Thoracic aorta (tissue), 2 donors: ENCODE data around the gene SPAG16. TPM values are rescaled to one million over a fixed set of nuclear protein-coding genes. Genes with fewer than 3 reads are reported as not detected.

Experiments used
- ATAC-seq: fragments of 150-250 bp; one replicate; pipeline ENCODE4 v1.8.0; 2017; ENCODE audit warnings: low read depth; ENCODE audit not compliant: insufficient number of reproducible peaks, low FRiP score
- DNase-seq: peaks from one replicate; pipeline ENCODE4 v3.0.0-alpha.2; 2020; ENCODE audit warnings: low spot score
- H3K27ac ChIP-seq, 2 donors: fragments of 200-600 bp; sonication (generic); 1 replicate in 1 of 2; 2 replicates in 1 of 2; pipeline ENCODE4 v1.5.1; 2016; ENCODE audit warnings: mild to moderate bottlenecking in 2 of 2, moderate library complexity in 2 of 2
- H3K27me3 ChIP-seq: fragments of 200-600 bp; sonication (generic); replicated peaks from 2 replicates; pipeline ENCODE4 v1.6.0; 2016; ENCODE audit warnings: mild to moderate bottlenecking; ENCODE audit not compliant: insufficient read depth
- H3K36me3 ChIP-seq: fragments of 200-600 bp; sonication (generic); one replicate; pipeline ENCODE4 v1.5.1; 2016
- H3K4me1 ChIP-seq, 2 donors: fragments of 200-600 bp; sonication (generic); 1 replicate in 1 of 2; 2 replicates in 1 of 2; pipeline versions ENCODE4 v1.5.1 to v1.6.0; 2016; ENCODE audit warnings: low read depth in 2 of 2, mild to moderate bottlenecking in 1 of 2; ENCODE audit not compliant: control insufficient read depth in 1 of 2
- H3K4me3 ChIP-seq: fragments of 200-600 bp; sonication (generic); 2 replicates; pipeline ENCODE4 v1.5.1; 2016; ENCODE audit warnings: mild to moderate bottlenecking
- H3K9me3 ChIP-seq: fragments of 200-600 bp; sonication (generic); 2 replicates; pipeline ENCODE4 v1.5.1; 2016
- total RNA-seq, 2 donors: library from RNA; depleted of rRNA; stranded (reverse); fragments of >200 nt; gene quantifications; one replicate each; pipeline versions ENCODE4 v1.1.0 to v1.2.3, GENCODE V29; 2016
- TF ChIP-seq, protein P1 (sequence below): fragments of 200-600 bp; sonication (generic); IDR thresholded peaks from one replicate; pipeline ENCODE4 v1.5.1; 2019; ENCODE audit warnings: antibody characterized with exemption

The SPAG16 gene
- total RNA-seq, 2 donors from 2014 or later = 7.4 to 26.3 TPM

DNA sequence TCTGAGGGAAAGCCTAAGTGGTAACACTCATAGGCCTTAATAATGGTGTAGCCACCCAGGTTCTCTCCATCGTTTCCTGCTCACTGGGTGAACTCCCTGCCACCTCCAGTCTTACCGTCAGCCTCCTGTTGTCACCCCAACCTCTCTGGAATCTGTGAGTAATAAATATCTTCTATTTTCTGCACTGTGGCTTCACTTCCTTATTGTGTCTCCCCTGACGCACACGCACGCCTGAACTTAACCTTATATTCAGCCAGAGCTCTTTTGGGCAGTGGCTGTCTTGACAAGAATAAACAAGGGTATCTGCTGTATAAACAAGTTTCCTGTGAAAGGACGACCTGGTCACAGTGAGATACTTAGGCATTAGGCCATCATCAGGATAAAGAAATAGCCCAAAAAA is 467.2 kb downstream of the SPAG16 start:
- H3K36me3 ChIP-seq = no peaks in the 10 kb centered on the region
- no peaks in the 10 kb centered on the region for H3K27me3 ChIP-seq
- no peak overlapping the region for H3K27ac ChIP-seq
- no peaks in the 10 kb centered on the region for H3K9me3 ChIP-seq
- no peak for DNase-seq
- H3K4me3 ChIP-seq = no peak overlapping the region
- H3K4me1 ChIP-seq = no peaks in the 10 kb centered on the region
- TF ChIP-seq, protein P1, sequence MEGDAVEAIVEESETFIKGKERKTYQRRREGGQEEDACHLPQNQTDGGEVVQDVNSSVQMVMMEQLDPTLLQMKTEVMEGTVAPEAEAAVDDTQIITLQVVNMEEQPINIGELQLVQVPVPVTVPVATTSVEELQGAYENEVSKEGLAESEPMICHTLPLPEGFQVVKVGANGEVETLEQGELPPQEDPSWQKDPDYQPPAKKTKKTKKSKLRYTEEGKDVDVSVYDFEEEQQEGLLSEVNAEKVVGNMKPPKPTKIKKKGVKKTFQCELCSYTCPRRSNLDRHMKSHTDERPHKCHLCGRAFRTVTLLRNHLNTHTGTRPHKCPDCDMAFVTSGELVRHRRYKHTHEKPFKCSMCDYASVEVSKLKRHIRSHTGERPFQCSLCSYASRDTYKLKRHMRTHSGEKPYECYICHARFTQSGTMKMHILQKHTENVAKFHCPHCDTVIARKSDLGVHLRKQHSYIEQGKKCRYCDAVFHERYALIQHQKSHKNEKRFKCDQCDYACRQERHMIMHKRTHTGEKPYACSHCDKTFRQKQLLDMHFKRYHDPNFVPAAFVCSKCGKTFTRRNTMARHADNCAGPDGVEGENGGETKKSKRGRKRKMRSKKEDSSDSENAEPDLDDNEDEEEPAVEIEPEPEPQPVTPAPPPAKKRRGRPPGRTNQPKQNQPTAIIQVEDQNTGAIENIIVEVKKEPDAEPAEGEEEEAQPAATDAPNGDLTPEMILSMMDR = no peak
- ATAC-seq = no peak

DNA sequence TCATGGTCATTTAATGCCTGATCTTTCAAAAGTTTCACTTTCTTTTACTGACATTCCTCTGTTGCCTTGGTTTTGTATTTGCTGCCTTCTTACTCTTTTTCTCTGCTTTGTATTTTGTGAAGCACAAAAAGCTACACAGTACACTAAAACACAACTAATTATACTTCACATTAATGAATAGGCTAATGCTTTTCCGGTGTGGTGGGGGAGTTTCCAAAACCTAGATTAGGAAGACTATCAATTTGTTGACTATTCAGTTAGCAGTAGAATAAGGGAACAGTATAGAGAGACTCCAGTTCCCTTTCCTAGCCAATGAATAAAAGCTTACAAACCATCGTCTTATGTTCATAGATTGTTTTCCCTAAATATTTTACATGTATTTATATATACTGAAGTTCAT is 468.3 kb downstream of the SPAG16 start:
- Histone ChIP-seq H3K4me1 (no peaks in the 10 kb centered on the region), H3K9me3 (no peaks in the 10 kb centered on the region), H3K4me3 (no peak overlapping the region), H3K27ac (no peak overlapping the region), H3K36me3 (no peaks in the 10 kb centered on the region), H3K27me3 (no peaks in the 10 kb centered on the region)
- DNase-seq (no peak), ATAC-seq (no peak)
- TF ChIP-seq, protein P1 = no peak

DNA sequence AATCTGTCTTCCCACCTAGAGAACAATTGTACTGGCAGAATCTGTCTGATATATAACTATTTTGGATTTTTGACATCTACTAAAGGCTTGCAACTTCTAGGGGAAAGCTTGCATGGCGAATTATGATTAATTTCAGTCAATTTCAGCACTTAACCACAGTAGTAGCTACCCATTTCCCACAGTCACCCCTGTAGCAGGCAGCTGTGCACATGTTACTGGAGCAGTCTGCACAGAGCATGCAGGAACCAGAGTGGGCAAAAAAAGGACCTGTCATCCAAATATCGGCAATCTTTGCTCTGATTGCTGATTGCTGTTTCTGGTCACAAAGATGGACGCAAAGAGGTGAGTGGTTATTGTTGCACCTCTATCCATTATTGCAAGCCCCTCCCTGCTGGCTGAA is 473.3 kb downstream of the SPAG16 start:
- Histone ChIP-seq H3K36me3 (no peaks in the 10 kb centered on the region), H3K27ac (no peak overlapping the region), H3K4me3 (no peak overlapping the region), H3K9me3 (no peaks in the 10 kb centered on the region), H3K27me3 (no peaks in the 10 kb centered on the region), H3K4me1 (no peaks in the 10 kb centered on the region)
- no peak for DNase-seq
- TF ChIP-seq, protein P1 = no peak
- ATAC-seq = no peak

DNA sequence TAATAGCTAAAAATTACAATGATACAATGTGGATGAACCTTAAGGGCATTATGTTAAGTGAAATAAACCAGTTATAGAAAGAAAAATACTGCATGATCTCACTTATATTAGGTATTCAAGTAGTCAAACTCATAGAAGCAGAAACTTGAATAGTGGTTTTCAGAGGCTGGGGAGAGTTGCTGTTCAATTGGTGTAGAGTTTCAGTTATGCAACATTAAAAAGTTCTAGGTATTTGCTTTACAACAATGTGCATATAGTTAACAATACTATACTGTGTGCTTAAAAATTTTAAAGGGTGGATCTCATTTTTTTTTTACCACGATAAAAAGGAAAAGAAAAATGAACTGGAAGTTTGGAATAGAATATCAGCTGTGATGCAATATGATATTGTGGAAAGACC is 479.1 kb downstream of the SPAG16 start:
- TF ChIP-seq, protein P1 = no peak
- Histone ChIP-seq H3K27ac (no peak overlapping the region), H3K36me3 (no peaks in the 10 kb centered on the region), H3K27me3 (no peaks in the 10 kb centered on the region), H3K4me3 (no peak overlapping the region), H3K9me3 (no peaks in the 10 kb centered on the region), H3K4me1 (no peaks in the 10 kb centered on the region)
- DNase-seq (no peak), ATAC-seq (no peak)

DNA sequence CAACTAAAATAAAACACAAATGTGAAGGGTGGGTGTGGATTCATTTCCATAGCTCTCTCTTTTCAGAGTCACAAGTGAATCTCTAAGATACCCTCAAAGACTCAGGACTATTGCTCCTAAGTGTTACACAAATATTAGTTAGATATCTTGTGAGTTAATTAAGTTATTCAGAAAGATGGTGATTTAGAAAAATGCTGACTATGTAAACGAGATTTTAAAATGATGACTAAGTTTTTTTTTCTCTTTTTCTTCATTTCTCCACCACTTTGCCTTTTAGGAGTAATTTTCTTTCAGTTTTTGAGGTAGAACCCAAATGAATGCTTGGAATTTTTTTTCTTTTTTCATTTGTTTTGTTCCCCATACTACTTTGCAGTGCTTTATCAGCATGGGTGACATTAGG is 479.7 kb downstream of the SPAG16 start:
- Histone ChIP-seq H3K27ac (no peak overlapping the region), H3K36me3 (no peaks in the 10 kb centered on the region), H3K27me3 (no peaks in the 10 kb centered on the region), H3K4me3 (no peak overlapping the region), H3K4me1 (no peaks in the 10 kb centered on the region), H3K9me3 (no peaks in the 10 kb centered on the region)
- TF ChIP-seq, protein P1 = no peak
- no peak for ATAC-seq
- no peak for DNase-seq
